MG63 (cell line): ENCODE results near the gene YIF1B. TPM values are rescaled to one million over a fixed set of nuclear protein-coding genes. Genes with fewer than 3 reads are reported as not detected.

ENCODE experiments used
- total RNA-seq: library from RNA; depleted of rRNA; stranded (reverse); fragments of >200 nt; shearing (Covaris generic); gene quantifications from 2 replicates; pipeline ENCODE4 v1.2.3, GENCODE V29; 2014; ENCODE audit warnings: low replicate concordance; rRNA removed

The YIF1B gene
- total RNA-seq, 1 experiment from 2014 or later = 294 TPM

Other genes starting within 250 kb of the YIF1B start
- gene DPF1, start 91.7 kb downstream of the YIF1B start, total RNA-seq = 6.9 and 7.0 TPM in 2 replicates
- gene PPP1R14A, start 59.6 kb downstream of the YIF1B start, total RNA-seq = 1.0 TPM in 1 of 2 replicates, not detected in the other
- gene SPINT2, start 51.4 kb downstream of the YIF1B start, total RNA-seq = 1.8 and 7.7 TPM in 2 replicates
- gene C19orf33, start 11.7 kb downstream of the YIF1B start, total RNA-seq = not detected in 2 replicates
- 6.6 and 9.7 TPM in 2 replicates for gene KCNK6, start 3.9 kb upstream of the YIF1B start, total RNA-seq
- 0.25 and 2.3 TPM in 2 replicates for gene CATSPERG, start 19.9 kb upstream of the YIF1B start, total RNA-seq
- gene PSMD8, start 58.6 kb upstream of the YIF1B start, total RNA-seq = 509 and 658 TPM in 2 replicates
- gene GGN, start 72.1 kb upstream of the YIF1B start, total RNA-seq = not detected in 2 replicates
- 0.49 and 4.5 TPM in 2 replicates for gene SPRED3, start 72.8 kb upstream of the YIF1B start, total RNA-seq
- gene FAM98C, start 87.1 kb upstream of the YIF1B start, total RNA-seq = 12.7 and 15.3 TPM in 2 replicates
- not detected in 2 replicates for gene RASGRP4, start 110.3 kb upstream of the YIF1B start, total RNA-seq
- gene RYR1, start 117.7 kb upstream of the YIF1B start, total RNA-seq = not detected in 2 replicates